Motor neuron (in vitro differentiated cells): ENCODE data around the gene USP37. TPM values are rescaled to one million over a fixed set of nuclear protein-coding genes. Genes with fewer than 3 reads are reported as not detected.

ENCODE experiments used
- ATAC-seq, 8 experiments: fragments of 200-7000 bp; cut with Tn5 transposase; replicated peaks in 6 of 8; 2 replicates each; pipeline ENCODE4 v1.8.0; 2021; ENCODE audit warnings: mild to moderate bottlenecking in 8 of 8, moderate library complexity in 8 of 8
- H3K27ac ChIP-seq, 2 donors: fragments of 250-450 bp; sonication (Bioruptor Pico); 2 replicates each; pipeline ENCODE4 v1.9.0; 2021; ENCODE audit warnings: antibody characterized with exemption in 2 of 2, mild to moderate bottlenecking in 2 of 2, moderate library complexity in 1 of 2
- H3K4me1 ChIP-seq, 2 donors: fragments of 250-450 bp; sonication (Bioruptor Pico); replicated peaks in 1 of 2; 2 replicates each; pipeline ENCODE4 v1.6.1; 2021; ENCODE audit warnings: antibody characterized with exemption in 2 of 2, mild to moderate bottlenecking in 2 of 2, moderate library complexity in 1 of 2
- H3K4me3 ChIP-seq, 5 donors: fragments of 250-450 bp; sonication (Bioruptor Pico); 2 replicates each; pipeline ENCODE4 v1.9.0; 2021; ENCODE audit warnings: antibody characterized with exemption in 5 of 5, mild to moderate bottlenecking in 5 of 5, moderate library complexity in 4 of 5
- whole genome bisulfite sequencing, 10 experiments: fragments of 450-650 bp; shearing (Covaris generic); methylation state at CpG; one replicate each; pipeline ENCODE4 v1.0.0; 2022; 5-methylcytosine and 5-hydroxymethylcytosine counted together
- in situ Hi-C, 9 experiments: fragments of 400-800 bp; cut with MboI; loops; one replicate each; pipeline ENCODE4 v1.15.0; 2021; ENCODE audit warnings: low sequenced_read_pairs in 9 of 9, low pct_unique_long_range_greater_than_20kb in 2 of 9; ENCODE audit not compliant: unreplicated experiment in 9 of 9
- total RNA-seq, 8 experiments: library from RNA; unstranded; fragments of 300-600 nt; gene quantifications; 2 replicates each; pipeline versions ENCODE4 v1.2.3 to v1.2.4, GENCODE V29; 2022

The USP37 gene
- total RNA-seq, 8 experiments from 2014 or later: 5.0 to 20.7 (median 14.3) TPM

- in situ Hi-C loops: no loop called here
- H3K4me3 ChIP-seq: no peak overlapping the region
- ATAC-seq: no peak
- 57 to 100% (median 94%) methylated on average over 1 of the region's 1 CpG; no CpG with 5 or more reads in 4 of the 10 experiments for WGBS, 10 experiments
- no peak overlapping the region for H3K27ac ChIP-seq
- no peaks in the 10 kb centered on the region for H3K4me1 ChIP-seq
These were observed 116.1 kb downstream of the USP37 start for GRCh38 chr2:218452079-218452478.

GRCh38 chr2:218448934-218449333 is 119.2 kb downstream of the USP37 start:
- Histone ChIP-seq H3K4me3 (no peak overlapping the region), H3K27ac (no peak overlapping the region), H3K4me1 (no peaks in the 10 kb centered on the region)
- peak in 2 of 8 experiments; percentile 26 to 29 for ATAC-seq
- 42 to 100% (median 69%) methylated on average over 1 to 3 of the region's 3 CpGs; no CpG with 5 or more reads in 2 of the 10 experiments for WGBS, 10 experiments
- in situ Hi-C loops: no loop called here

GRCh38 chr2:218447072-218447471 is 121.1 kb downstream of the USP37 start:
- ATAC-seq: no peak
- WGBS, 10 experiments: 92 to 100% (median 100%) methylated on average over 1 to 2 of the region's 2 CpGs; no CpG with 5 or more reads in 2 of the 10 experiments
- no peak overlapping the region for H3K27ac ChIP-seq
- H3K4me1 ChIP-seq: no peaks in the 10 kb centered on the region
- in situ Hi-C loops: no loop called here
- H3K4me3 ChIP-seq: no peak overlapping the region

GRCh38 chr2:218446547-218446946 is 121.6 kb downstream of the USP37 start:
- ATAC-seq: no peak
- no peak overlapping the region for H3K27ac ChIP-seq
- in situ Hi-C loops: no loop called here
- no peak overlapping the region for H3K4me3 ChIP-seq
- WGBS, 10 experiments: 80 to 100% (median 100%) methylated on average over 1 to 5 of the region's 6 CpGs; no CpG with 5 or more reads in 3 of the 10 experiments
- H3K4me1 ChIP-seq: no peaks in the 10 kb centered on the region

GRCh38 chr2:218445602-218446001 is 122.5 kb downstream of the USP37 start:
- H3K4me1 ChIP-seq: no peaks in the 10 kb centered on the region
- H3K4me3 ChIP-seq: no peak overlapping the region
- in situ Hi-C loops: no loop called here
- ATAC-seq: no peak
- H3K27ac ChIP-seq: no peak overlapping the region

- Histone ChIP-seq H3K4me3 (no peak overlapping the region), H3K27ac (no peak overlapping the region), H3K4me1 (no peaks in the 10 kb centered on the region)
- no peak for ATAC-seq
- in situ Hi-C loops: no loop called here
- 93 to 100% (median 99%) methylated on average over 2 to 7 of the region's 7 CpGs; no CpG with 5 or more reads in 6 of the 10 experiments for WGBS, 10 experiments
These were observed 123.3 kb downstream of the USP37 start for GRCh38 chr2:218444692-218445357.

- 40 to 100% (median 80%) methylated on average over 1 to 2 of the region's 4 CpGs; no CpG with 5 or more reads in 4 of the 10 experiments for WGBS, 10 experiments
- H3K4me3 ChIP-seq: no peak overlapping the region
- in situ Hi-C loops: no loop called here
- ATAC-seq: peak in 1 of 8 experiments; percentile 15
- H3K4me1 ChIP-seq: no peaks in the 10 kb centered on the region
- H3K27ac ChIP-seq: no peak overlapping the region
These were observed 129.6 kb downstream of the USP37 start for GRCh38 chr2:218438596-218438995.

GRCh38 chr2:218437969-218438368 is 130.2 kb downstream of the USP37 start:
- Histone ChIP-seq H3K27ac (no peak overlapping the region), H3K4me1 (no peaks in the 10 kb centered on the region), H3K4me3 (no peak overlapping the region)
- no peak for ATAC-seq
- 50 to 100% (median 84%) methylated on average over 1 of the region's 1 CpG; no CpG with 5 or more reads in 4 of the 10 experiments for WGBS, 10 experiments
- in situ Hi-C loops: no loop called here

GRCh38 chr2:218436992-218437391 is 131.2 kb downstream of the USP37 start:
- in situ Hi-C loops: no loop called here

GRCh38 chr2:218435003-218435982 is 132.9 kb downstream of the USP37 start:
- H3K27ac ChIP-seq: no peak overlapping the region
- in situ Hi-C loops: no loop called here
- no peaks in the 10 kb centered on the region for H3K4me1 ChIP-seq
- no peak for ATAC-seq
- 60 to 86% (median 79%) methylated on average over 1 to 6 of the region's 11 CpGs; no CpG with 5 or more reads in 5 of the 10 experiments for WGBS, 10 experiments
- H3K4me3 ChIP-seq: no peak overlapping the region

More at GRCh38 chr2:218436992-218437391, 131.2 kb downstream of the USP37 start:
- Histone ChIP-seq H3K4me1 (no peaks in the 10 kb centered on the region), H3K27ac (no peak overlapping the region), H3K4me3 (no peak overlapping the region)
- 57 to 75% (median 71%) methylated on average over 2 to 4 of the region's 5 CpGs; no CpG with 5 or more reads in 6 of the 10 experiments for WGBS, 10 experiments
- ATAC-seq: no peak

- Histone ChIP-seq H3K27ac (no peak overlapping the region), H3K4me1 (no peaks in the 10 kb centered on the region), H3K4me3 (no peak overlapping the region)
- ATAC-seq: no peak
- WGBS, 10 experiments: 67 to 91% (median 78%) methylated on average over 1 to 4 of the region's 9 CpGs; no CpG with 5 or more reads in 5 of the 10 experiments
- in situ Hi-C loops: no loop called here
These were observed 133.7 kb downstream of the USP37 start for GRCh38 chr2:218434456-218434855.

- H3K4me1 ChIP-seq: no peaks in the 10 kb centered on the region
- H3K27ac ChIP-seq: no peak overlapping the region
- WGBS, 10 experiments: 0 to 93% (median 85%) methylated on average over 1 to 5 of the region's 8 CpGs; no CpG with 5 or more reads in 1 of the 10 experiments
- H3K4me3 ChIP-seq: no peak overlapping the region
- in situ Hi-C loops: no loop called here
- no peak for ATAC-seq
These were observed 135.3 kb downstream of the USP37 start for GRCh38 chr2:218432676-218433365.

GRCh38 chr2:218431878-218432277 is 136.3 kb downstream of the USP37 start:
- 70 to 100% (median 86%) methylated on average over 1 to 7 of the region's 10 CpGs; no CpG with 5 or more reads in 4 of the 10 experiments for WGBS, 10 experiments

More at GRCh38 chr2:218431878-218432277, 136.3 kb downstream of the USP37 start:
- no peak overlapping the region for H3K27ac ChIP-seq
- H3K4me1 ChIP-seq: no peaks in the 10 kb centered on the region
- no peak overlapping the region for H3K4me3 ChIP-seq
- in situ Hi-C loops: no loop called here
- ATAC-seq: no peak
